PFSK-1 (cell line): ENCODE measurements around the gene GEN1.

Experiments used
- FOXP2 ChIP-seq: optimal IDR thresholded peaks from 2 replicates; pipeline ENCODE3; 2011; ENCODE audit warnings: borderline replicate concordance, control low read depth, inconsistent platforms; ENCODE audit not compliant: insufficient read depth; ENCODE audit errors: extremely low read length, extremely low read depth
- POLR2AphosphoS5 ChIP-seq: IDR thresholded peaks from 2 replicates; pipeline ENCODE4 v1.6.1; 2012; ENCODE audit warnings: low read depth, mild to moderate bottlenecking, control low read depth, low read length, moderate library complexity
- SIN3A ChIP-seq: IDR thresholded peaks from 2 replicates; pipeline ENCODE4 v1.6.1; 2012; ENCODE audit warnings: mild to moderate bottlenecking, low read length, moderate library complexity, borderline replicate concordance; ENCODE audit not compliant: insufficient read depth
- TAF1 ChIP-seq: IDR thresholded peaks from 2 replicates; pipeline ENCODE4 v1.6.1; 2012; ENCODE audit warnings: low read length, control low read depth, borderline replicate concordance; ENCODE audit not compliant: insufficient read depth
- TF ChIP-seq, protein P1 (sequence below), 2 experiments: IDR thresholded peaks; 2 replicates each; pipeline versions ENCODE4 v1.6.1 to v1.8.0; 2011 to 2012; ENCODE audit warnings: low read depth in 2 of 2, low read length in 2 of 2, control low read depth in 1 of 2, inconsistent platforms in 1 of 2, mild to moderate bottlenecking in 1 of 2, moderate library complexity in 1 of 2; ENCODE audit not compliant: insufficient read depth in 1 of 2

GEN1 gene

DNA sequence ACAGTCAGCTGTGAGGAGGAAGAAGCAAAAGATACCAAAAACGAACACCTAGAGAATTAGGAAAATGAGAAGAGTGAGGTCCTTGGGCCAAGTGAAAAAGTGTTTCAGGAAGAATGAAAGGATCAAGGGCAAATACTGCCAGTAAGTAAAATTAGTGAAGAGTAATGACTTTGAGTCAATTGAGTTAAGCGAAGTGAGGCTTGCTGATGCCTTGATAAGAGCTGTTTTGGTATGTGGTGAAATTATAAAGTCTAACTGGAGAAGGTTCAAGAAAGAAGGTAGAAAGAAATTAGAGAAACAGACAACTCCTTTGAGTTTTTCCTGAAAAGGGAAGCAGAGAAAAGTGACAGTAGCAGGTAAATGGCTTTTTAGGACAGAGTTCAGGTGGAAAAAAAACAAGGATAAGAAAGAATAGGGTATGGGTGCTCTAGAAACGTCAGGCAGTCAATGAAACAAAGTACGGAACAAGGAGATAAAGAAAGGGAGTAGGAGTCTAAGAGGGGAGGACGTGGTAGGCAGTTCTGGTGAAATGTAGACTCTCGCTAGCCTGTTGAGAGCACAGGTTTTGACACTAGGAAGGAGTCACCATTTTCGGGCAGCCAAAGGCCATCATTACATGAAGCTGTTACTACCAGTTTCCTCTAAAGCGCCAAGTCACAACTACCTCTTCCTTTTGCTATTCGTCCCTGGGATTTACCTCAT is 43.2 kb upstream of the GEN1 start:
- no peak for TF ChIP-seq POLR2AphosphoS5
- no peak for TF ChIP-seq SIN3A
- TF ChIP-seq FOXP2: no peak
- TF ChIP-seq TAF1: no peak
- TF ChIP-seq, protein P1, sequence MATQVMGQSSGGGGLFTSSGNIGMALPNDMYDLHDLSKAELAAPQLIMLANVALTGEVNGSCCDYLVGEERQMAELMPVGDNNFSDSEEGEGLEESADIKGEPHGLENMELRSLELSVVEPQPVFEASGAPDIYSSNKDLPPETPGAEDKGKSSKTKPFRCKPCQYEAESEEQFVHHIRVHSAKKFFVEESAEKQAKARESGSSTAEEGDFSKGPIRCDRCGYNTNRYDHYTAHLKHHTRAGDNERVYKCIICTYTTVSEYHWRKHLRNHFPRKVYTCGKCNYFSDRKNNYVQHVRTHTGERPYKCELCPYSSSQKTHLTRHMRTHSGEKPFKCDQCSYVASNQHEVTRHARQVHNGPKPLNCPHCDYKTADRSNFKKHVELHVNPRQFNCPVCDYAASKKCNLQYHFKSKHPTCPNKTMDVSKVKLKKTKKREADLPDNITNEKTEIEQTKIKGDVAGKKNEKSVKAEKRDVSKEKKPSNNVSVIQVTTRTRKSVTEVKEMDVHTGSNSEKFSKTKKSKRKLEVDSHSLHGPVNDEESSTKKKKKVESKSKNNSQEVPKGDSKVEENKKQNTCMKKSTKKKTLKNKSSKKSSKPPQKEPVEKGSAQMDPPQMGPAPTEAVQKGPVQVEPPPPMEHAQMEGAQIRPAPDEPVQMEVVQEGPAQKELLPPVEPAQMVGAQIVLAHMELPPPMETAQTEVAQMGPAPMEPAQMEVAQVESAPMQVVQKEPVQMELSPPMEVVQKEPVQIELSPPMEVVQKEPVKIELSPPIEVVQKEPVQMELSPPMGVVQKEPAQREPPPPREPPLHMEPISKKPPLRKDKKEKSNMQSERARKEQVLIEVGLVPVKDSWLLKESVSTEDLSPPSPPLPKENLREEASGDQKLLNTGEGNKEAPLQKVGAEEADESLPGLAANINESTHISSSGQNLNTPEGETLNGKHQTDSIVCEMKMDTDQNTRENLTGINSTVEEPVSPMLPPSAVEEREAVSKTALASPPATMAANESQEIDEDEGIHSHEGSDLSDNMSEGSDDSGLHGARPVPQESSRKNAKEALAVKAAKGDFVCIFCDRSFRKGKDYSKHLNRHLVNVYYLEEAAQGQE (IDR thresholded peaks at IDR 0.05; ENCODE audit: insufficient read depth in 1 of 2, low read depth in 2 of 2, low read length in 2 of 2): no peak

DNA sequence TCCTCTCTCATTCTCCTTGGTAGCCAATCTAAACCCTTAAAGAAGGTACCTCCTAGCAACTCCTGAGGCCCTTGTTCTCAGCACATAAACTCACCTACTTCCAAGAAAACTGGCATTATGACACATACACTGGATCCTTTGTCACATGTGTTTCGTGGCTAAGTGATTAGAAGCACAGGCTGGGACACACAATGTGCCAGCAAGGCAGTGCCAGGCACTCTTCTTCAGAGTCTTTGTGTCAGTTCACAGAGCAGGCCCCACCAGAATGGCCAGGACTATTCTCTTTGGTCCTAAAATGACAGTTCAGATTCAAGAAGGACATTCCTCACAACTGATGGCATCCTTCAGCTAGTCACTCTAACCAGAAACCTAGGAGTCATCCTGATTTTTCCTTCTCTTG is 40.6 kb upstream of the GEN1 start:
- no peak for TF ChIP-seq FOXP2

DNA sequence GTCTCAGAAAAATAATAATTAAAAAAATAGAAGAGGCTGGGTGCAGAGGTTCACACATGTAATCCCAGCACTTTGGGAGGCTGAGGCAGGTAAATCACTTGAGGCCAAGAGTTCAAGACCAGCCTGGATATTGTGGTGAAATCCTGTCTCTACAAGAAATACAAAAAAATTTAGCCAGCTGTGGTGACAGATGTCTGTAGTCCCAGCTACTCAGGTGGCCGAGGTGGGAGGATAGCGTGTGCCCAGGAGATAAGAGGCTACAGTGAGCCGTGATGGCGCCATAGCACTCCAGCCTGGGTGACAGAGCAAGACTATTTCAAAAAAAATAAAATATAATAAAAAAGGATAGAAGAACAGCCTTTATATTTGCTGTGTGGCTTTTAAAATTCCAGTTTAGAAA is 36.3 kb upstream of the GEN1 start:
- TF ChIP-seq FOXP2: no peak

DNA sequence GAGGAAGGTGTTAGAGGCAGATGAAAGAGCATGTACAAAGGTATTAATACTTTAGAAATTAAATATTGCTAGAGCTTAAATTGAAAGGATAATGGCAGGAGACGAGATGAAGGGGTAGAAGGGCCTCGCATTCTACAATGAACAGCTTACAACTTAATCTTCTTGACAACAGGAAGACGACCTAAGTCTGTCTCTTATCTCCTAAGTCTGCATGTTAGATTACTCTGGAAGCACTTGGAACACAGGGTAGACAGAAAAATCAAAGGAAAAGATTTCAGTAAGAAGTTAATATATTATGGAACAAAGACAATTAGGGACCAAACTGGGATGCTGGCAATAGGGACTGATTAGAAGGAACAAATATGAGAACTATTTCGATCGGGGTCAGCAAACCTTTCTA is 35.2 kb upstream of the GEN1 start:
- TF ChIP-seq TAF1: no peak

DNA sequence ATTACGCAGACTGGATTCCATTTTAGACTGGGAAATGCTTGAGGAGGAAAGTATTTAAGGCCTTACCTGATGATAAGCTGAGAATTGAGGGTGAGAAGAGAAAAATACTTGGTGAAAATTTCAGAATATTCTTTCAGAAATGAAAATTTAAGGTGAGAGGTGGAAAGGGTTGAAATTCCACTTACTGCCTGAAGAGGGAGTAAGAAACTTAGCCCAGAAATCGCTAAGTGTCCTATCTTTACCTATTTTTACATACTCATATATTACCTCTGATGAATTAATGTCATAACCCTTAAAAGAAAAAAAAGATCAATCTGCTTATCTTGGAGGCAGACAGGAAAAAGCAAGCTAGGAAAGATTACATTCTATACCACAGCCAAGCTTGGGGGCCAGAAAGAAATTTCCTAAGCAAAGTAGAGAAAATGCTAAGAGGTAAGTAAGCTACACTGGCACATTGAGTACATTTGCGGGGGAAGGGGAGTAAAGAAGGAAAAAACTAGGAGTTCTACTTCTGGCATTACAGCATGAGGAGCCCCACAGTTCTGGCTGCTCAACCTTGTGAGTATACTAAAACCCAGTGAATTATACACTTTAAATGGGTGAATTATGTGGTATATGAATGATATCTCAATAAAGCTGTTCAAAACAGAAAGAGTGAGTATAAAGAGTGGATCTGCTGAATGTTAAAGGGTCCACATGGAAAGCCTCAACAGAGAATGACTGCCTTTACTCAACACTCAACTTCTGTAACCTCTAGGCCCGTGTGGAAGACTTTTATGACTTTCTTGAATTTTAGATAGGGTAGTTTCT is 34.2 kb upstream of the GEN1 start:
- TF ChIP-seq, protein P1 (IDR thresholded peaks at IDR 0.05; ENCODE audit: insufficient read depth in 1 of 2, low read depth in 2 of 2, low read length in 2 of 2): no peak
- TF ChIP-seq POLR2AphosphoS5 (no peak), TAF1 (no peak), FOXP2 (no peak), SIN3A (no peak)

DNA sequence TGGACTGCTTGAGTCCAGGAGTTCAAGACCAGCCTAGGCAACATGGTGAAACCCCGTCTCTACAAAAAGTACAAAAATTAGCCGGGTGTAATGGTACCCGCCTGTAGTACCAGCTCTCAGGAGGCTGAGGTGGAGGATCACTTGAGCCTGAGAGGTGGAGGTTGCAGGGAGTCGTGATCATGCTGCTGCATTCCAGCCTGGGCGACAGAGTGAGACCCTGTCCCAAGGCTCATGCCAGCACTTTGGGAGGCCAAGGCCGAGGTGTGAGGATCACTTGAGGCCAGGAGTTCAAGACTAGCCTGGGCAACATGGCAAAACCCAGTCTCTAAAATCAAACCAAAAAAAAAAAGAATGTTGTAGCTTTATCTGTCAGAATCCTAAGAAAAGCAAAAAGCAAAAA is 25.7 kb upstream of the GEN1 start:
- TF ChIP-seq POLR2AphosphoS5 (no peak), TAF1 (no peak), SIN3A (no peak), FOXP2 (no peak)
- TF ChIP-seq, protein P1 (IDR thresholded peaks at IDR 0.05; ENCODE audit: insufficient read depth in 1 of 2, low read depth in 2 of 2, low read length in 2 of 2): no peak

DNA sequence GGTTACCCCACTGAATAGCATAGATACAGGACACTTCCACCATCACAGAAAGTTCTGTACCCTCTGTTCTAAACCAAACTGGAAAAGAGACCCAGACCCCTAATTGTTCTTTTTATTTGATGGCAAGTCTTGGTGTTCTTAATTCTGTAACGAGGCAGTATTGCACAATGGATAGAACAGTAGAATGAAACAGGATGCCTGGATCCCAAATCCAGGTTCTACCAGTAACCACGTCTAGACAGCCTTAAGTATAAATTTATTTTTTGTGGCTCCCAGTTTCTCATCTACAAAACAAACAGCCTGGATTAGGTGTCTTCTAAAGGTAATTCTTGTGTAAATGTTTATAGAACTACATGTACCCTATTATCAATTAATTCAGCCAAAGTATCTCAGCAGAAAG is 24.1 kb upstream of the GEN1 start:
- TF ChIP-seq FOXP2 (no peak), TAF1 (no peak), SIN3A (no peak), POLR2AphosphoS5 (no peak)
- TF ChIP-seq, protein P1 (IDR thresholded peaks at IDR 0.05; ENCODE audit: insufficient read depth in 1 of 2, low read depth in 2 of 2, low read length in 2 of 2): no peak
